SK-N-SH (cell line): ENCODE results near the gene FOXL2NB.

ENCODE experiments used
- CHD2 ChIP-seq: fragments of 150-350 bp; IDR thresholded peaks from 2 replicates; pipeline ENCODE4 v1.6.1; 2018; ENCODE audit warnings: low read length; ENCODE audit not compliant: partially characterized antibody
- CTCF ChIP-seq: fragments of 200-600 bp; sonication (generic); IDR thresholded peaks from 2 replicates; pipeline ENCODE4 v1.6.1; 2017; ENCODE audit warnings: antibody characterized with exemption, mild to moderate bottlenecking, moderate library complexity
- EP300 ChIP-seq, 2 experiments: IDR thresholded peaks; 2 replicates each; pipeline versions ENCODE4 v1.4.0 to v1.6.1; 2012; ENCODE audit warnings: borderline replicate concordance in 1 of 2, low read depth in 1 of 2, low read length in 1 of 2
- MAX ChIP-seq: IDR thresholded peaks from 2 replicates; pipeline ENCODE4 v1.4.0; 2012; ENCODE audit warnings: low read depth
- MEF2A ChIP-seq: IDR thresholded peaks from 2 replicates; pipeline ENCODE4 v1.4.0; 2012; ENCODE audit warnings: low read depth, borderline replicate concordance
- POLR2AphosphoS5 ChIP-seq: IDR thresholded peaks from 2 replicates; pipeline ENCODE4 v1.6.1; 2012; ENCODE audit warnings: low read depth, low read length
- TCF12 ChIP-seq: IDR thresholded peaks from 2 replicates; pipeline ENCODE4 v1.4.0; 2012
- ZBTB33 ChIP-seq: IDR thresholded peaks from 2 replicates; pipeline ENCODE4 v1.4.0; 2012; ENCODE audit warnings: low read depth, borderline replicate concordance

GRCh38 chr3:138938877-138939560 is 8.0 kb upstream of the FOXL2NB start:
- TF ChIP-seq ZBTB33, result no peak
- no peak for TF ChIP-seq TCF12
- no peak for TF ChIP-seq CTCF
- TF ChIP-seq EP300 (IDR thresholded peaks at IDR 0.05; ENCODE audit: borderline replicate concordance in 1 of 2, low read depth in 1 of 2, low read length in 1 of 2), result no peak
- TF ChIP-seq MAX, result no peak
- TF ChIP-seq CHD2, result no peak
- TF ChIP-seq MEF2A, result no peak
- no peak for TF ChIP-seq POLR2AphosphoS5
